Upper lobe of left lung (tissue), 6 donors: ENCODE measurements around the gene KLHL8. TPM values are rescaled to one million over a fixed set of nuclear protein-coding genes. Genes with fewer than 3 reads are reported as not detected.

Experiments used
- ATAC-seq, 2 donors: fragments of 200-7000 bp; cut with Tn5 transposase; one replicate each; pipeline ENCODE4 v1.9.1; 2022; ENCODE audit warnings: mild to moderate bottlenecking in 2 of 2, moderate library complexity in 2 of 2; ENCODE audit not compliant: low FRiP score in 2 of 2
- DNase-seq, 2 donors: peaks; one replicate each; pipeline ENCODE4 v3.0.0-alpha.2; 2019 to 2020
- H3K27ac ChIP-seq, 4 donors: fragments of 200-600 bp; sonication (generic); one replicate each; pipeline ENCODE4 v1.5.1; 2016 to 2019
- H3K27me3 ChIP-seq, 4 donors: fragments of 200-600 bp; sonication (generic); one replicate each; pipeline ENCODE4 v1.5.1; 2017 to 2019
- H3K36me3 ChIP-seq, 4 donors: fragments of 200-600 bp; sonication (generic); one replicate each; pipeline ENCODE4 v1.5.1; 2016 to 2019
- H3K4me1 ChIP-seq, 4 donors: fragments of 200-600 bp; sonication (generic); one replicate each; pipeline ENCODE4 v1.5.1; 2018 to 2019
- H3K4me3 ChIP-seq, 4 donors: fragments of 200-600 bp; sonication (generic); one replicate each; pipeline ENCODE4 v1.5.1; 2017 to 2019; ENCODE audit warnings: mild to moderate bottlenecking in 2 of 4, moderate library complexity in 1 of 4
- H3K9me3 ChIP-seq, 4 donors: fragments of 200-600 bp; sonication (generic); one replicate each; pipeline ENCODE4 v1.5.1; 2018 to 2019
- EP300 ChIP-seq, 4 donors: sonication (generic); formaldehyde crosslinking; IDR thresholded peaks; one replicate each; pipeline ENCODE4 v1.5.1; 2017; ENCODE audit warnings: antibody characterized with exemption in 4 of 4, control low read depth in 2 of 4
- POLR2A ChIP-seq, 4 donors: fragments of 450-650 bp; IDR thresholded peaks; one replicate each; pipeline ENCODE4 v1.5.1; 2016 to 2017; ENCODE audit warnings: antibody characterized with exemption in 4 of 4, mild to moderate bottlenecking in 2 of 4
- POLR2AphosphoS5 ChIP-seq, 2 donors: sonication (generic); formaldehyde crosslinking; IDR thresholded peaks; one replicate each; pipeline ENCODE4 v1.5.1; 2017; ENCODE audit warnings: antibody characterized with exemption in 2 of 2
- whole genome bisulfite sequencing, 2 donors: methylation state at CpG; one replicate each; pipeline ENCODE4 v1.1.5; 2017 to 2018; 5-methylcytosine and 5-hydroxymethylcytosine counted together
- total RNA-seq, 6 donors: library from RNA; depleted of rRNA in 4 of 6; stranded (reverse); fragments of >200 nt in 4 of 6; gene quantifications; one replicate each; pipeline versions ENCODE4 v1.1.0 to v1.2.1, GENCODE V29; 2016 to 2021
- TF ChIP-seq, protein P1 (sequence below), 6 experiments: fragments of 450-650 bp in 4 of 6; fragments of 200-600 bp in 2 of 6; sonication (generic) in 2 of 6; IDR thresholded peaks; one replicate each; pipeline ENCODE4 v1.5.1; 2016 to 2019; ENCODE audit warnings: antibody characterized with exemption in 6 of 6
- donor health status: DM: no; HTN: no; CAD: no; lungs with moderate emphysema.
- donor health status: DM: no; HTN: yes; CAD: no; lungs with severe emphysema.

The KLHL8 gene
- total RNA-seq, 6 donors from 2014 or later, result 8.2 to 18.8 (median 11.9) TPM

DNA sequence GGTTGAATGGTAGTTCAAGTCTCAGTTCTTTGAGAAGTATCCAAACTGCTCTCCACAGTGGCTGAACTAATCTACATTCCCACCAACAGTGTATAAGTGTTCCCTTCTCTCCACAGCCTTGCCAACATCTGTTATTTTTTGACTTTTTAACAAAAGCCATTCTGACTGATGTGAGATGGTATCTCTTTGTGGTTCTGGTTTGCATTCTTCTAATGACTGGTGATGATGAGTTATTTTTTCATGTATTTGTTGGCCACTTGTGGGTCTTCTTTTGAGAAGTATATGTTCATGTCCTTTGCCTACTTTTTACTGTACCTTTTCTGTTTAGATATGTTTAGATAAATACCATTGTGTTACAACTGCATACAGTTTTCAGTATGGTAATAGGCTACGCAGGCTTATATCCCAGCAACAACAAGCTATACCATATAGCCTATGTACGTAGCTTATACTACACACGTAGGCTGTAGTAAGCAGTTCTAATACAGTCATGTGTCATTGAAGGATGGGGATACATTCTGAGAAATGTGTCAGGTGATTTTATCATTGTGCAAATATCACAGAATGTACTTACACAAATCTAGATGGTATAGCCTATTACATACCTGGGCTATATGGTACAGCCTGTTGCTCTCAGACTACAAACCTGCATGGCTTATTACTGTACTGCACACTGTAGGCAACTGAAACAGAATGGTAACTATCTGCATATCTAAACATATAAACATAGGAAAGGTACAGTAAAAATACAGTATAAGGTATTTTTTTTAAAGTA, 28.1 kb downstream of the KLHL8 start:
- TF ChIP-seq, protein P1, sequence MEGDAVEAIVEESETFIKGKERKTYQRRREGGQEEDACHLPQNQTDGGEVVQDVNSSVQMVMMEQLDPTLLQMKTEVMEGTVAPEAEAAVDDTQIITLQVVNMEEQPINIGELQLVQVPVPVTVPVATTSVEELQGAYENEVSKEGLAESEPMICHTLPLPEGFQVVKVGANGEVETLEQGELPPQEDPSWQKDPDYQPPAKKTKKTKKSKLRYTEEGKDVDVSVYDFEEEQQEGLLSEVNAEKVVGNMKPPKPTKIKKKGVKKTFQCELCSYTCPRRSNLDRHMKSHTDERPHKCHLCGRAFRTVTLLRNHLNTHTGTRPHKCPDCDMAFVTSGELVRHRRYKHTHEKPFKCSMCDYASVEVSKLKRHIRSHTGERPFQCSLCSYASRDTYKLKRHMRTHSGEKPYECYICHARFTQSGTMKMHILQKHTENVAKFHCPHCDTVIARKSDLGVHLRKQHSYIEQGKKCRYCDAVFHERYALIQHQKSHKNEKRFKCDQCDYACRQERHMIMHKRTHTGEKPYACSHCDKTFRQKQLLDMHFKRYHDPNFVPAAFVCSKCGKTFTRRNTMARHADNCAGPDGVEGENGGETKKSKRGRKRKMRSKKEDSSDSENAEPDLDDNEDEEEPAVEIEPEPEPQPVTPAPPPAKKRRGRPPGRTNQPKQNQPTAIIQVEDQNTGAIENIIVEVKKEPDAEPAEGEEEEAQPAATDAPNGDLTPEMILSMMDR (IDR thresholded peaks at IDR 0.05), result no peak
- TF ChIP-seq POLR2AphosphoS5 (IDR thresholded peaks at IDR 0.05) (no peak), EP300 (IDR thresholded peaks at IDR 0.05) (no peak), POLR2A (IDR thresholded peaks at IDR 0.05) (no peak)
- no peak for ATAC-seq
- no peak for DNase-seq
- H3K27ac ChIP-seq, result no peak overlapping the region
- H3K36me3 ChIP-seq, result no peaks in the 10 kb centered on the region
- H3K4me3 ChIP-seq, result no peak overlapping the region
- no peaks in the 10 kb centered on the region for H3K9me3 ChIP-seq
- 99 to 100% methylated on average over 3 of the region's 3 CpGs for WGBS, 2 donors
- H3K4me1 ChIP-seq, result no peaks in the 10 kb centered on the region
- no peaks in the 10 kb centered on the region for H3K27me3 ChIP-seq

DNA sequence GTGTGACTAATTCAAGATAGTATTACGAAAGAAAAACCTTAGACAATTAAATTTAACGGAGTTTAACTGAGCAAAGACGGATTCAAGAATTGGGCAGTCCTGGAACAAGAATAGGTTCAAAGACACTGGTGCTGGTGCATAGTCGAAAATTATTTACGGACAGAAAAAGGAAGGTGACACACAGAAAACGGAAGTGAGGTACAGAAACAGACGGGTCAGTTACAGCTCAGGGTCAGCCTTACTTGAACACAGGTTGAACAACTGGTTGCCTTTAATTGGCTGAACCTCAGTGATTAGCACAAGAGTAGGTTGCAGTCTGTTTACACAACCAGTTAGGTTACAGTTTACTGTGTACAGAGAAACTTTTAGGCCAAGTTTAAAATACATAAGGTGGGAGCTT, 31.5 kb downstream of the KLHL8 start:
- Histone ChIP-seq H3K27me3 (no peaks in the 10 kb centered on the region), H3K9me3 (no peaks in the 10 kb centered on the region), H3K4me3 (no peak overlapping the region), H3K4me1 (no peaks in the 10 kb centered on the region), H3K36me3 (no peaks in the 10 kb centered on the region), H3K27ac (no peak overlapping the region)
- 91% methylated on average over 7 of the region's 7 CpGs for WGBS, 2 donors
- TF ChIP-seq POLR2AphosphoS5 (IDR thresholded peaks at IDR 0.05), result no peak
- TF ChIP-seq EP300 (IDR thresholded peaks at IDR 0.05), result no peak
- TF ChIP-seq, protein P1 (IDR thresholded peaks at IDR 0.05), result no peak
- TF ChIP-seq POLR2A (IDR thresholded peaks at IDR 0.05), result no peak
- ATAC-seq, result no peak
- DNase-seq, result no peak

DNA sequence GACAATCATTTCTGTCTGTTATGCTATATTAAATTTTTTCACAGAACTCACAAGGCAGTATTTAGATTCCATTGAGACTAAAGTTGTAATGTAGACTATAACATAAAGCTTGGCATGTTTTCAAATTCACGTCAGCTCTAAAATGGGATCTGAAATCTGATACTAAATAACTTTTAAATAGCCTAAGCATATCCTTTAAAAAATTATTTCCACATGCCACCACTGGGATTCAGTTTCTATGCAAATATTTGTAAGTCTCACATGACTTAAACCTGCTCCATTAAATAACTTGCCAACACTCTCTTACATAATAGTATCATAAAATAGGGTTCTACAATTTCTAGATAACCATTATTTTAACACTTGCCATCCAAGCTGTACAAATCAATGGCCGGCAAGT, 32.4 kb downstream of the KLHL8 start:
- no peak overlapping the region for H3K4me3 ChIP-seq
- no peaks in the 10 kb centered on the region for H3K9me3 ChIP-seq
- 69 to 71% methylated on average over 2 of the region's 2 CpGs for WGBS, 2 donors
- TF ChIP-seq POLR2AphosphoS5 (IDR thresholded peaks at IDR 0.05), result no peak
- no peak for TF ChIP-seq EP300 (IDR thresholded peaks at IDR 0.05)
- no peak for TF ChIP-seq POLR2A (IDR thresholded peaks at IDR 0.05)
- TF ChIP-seq, protein P1 (IDR thresholded peaks at IDR 0.05), result no peak
- H3K36me3 ChIP-seq, result no peaks in the 10 kb centered on the region
- ATAC-seq (no peak), DNase-seq (no peak)
- H3K27ac ChIP-seq, result no peak overlapping the region
- no peaks in the 10 kb centered on the region for H3K4me1 ChIP-seq
- no peaks in the 10 kb centered on the region for H3K27me3 ChIP-seq

DNA sequence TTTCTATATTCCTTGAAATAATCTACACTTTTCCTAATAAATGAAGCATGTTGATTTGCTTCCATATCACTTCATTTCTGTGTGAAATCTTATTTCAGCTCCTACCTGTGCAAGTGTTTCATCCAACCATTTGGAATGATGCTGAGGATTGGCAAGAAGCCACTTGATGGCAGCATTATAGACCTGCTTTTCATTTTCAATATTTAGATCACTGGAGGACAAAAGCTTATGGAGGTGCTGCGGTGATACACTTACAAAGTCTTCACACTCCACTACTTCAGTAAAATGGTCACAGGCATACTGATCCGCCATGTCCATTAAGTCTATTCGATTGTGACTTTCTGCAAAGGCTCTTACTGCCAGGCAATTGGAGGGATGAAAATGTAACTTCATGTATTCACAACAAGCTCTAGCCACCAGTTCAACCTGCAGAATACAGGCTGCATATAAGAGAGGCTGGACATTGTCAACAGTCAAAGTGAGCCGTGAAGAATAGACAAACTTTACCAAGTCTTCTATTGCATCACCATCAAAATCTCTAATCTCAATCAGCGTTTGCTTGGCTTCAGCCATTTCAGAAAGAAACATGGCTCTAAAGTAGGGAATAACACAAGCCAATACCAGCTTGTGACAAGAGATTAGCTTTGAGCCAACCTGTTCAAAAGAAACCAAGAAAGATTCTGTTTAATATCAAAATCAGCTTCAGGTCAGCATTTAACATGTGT, 35.1 kb downstream of the KLHL8 start:
- TF ChIP-seq POLR2AphosphoS5 (IDR thresholded peaks at IDR 0.05) (no peak), EP300 (IDR thresholded peaks at IDR 0.05) (no peak), POLR2A (IDR thresholded peaks at IDR 0.05) (no peak)
- TF ChIP-seq, protein P1 (IDR thresholded peaks at IDR 0.05), result no peak
- 89 to 98% methylated on average over 5 of the region's 5 CpGs for WGBS, 2 donors
- Histone ChIP-seq H3K27ac (no peak overlapping the region), H3K27me3 (no peaks in the 10 kb centered on the region), H3K4me1 (no peaks in the 10 kb centered on the region), H3K9me3 (no peaks in the 10 kb centered on the region), H3K36me3 (no peaks in the 10 kb centered on the region), H3K4me3 (no peak overlapping the region)
- no peak for ATAC-seq
- no peak for DNase-seq
